Peyer's patch (tissue), 4 donors: Measurements from ENCODE around the gene TMEM170A. TPM values are rescaled to one million over a fixed set of nuclear protein-coding genes. Genes with fewer than 3 reads are reported as not detected.

Experiments
- DNase-seq, 3 donors: peaks; one replicate each; pipeline ENCODE4 v3.0.0-alpha.2; 2017 to 2019
- H3K27ac ChIP-seq, 4 donors: fragments of 200-600 bp; sonication (generic); one replicate each; pipeline ENCODE4 v1.5.1; 2016 to 2019
- H3K27me3 ChIP-seq, 2 donors: fragments of 200-600 bp; sonication (generic); one replicate each; pipeline ENCODE4 v1.5.1; 2019
- H3K36me3 ChIP-seq, 3 donors: fragments of 200-600 bp; sonication (generic); one replicate each; pipeline ENCODE4 v1.5.1; 2016 to 2019
- H3K4me1 ChIP-seq, 4 donors: fragments of 200-600 bp; sonication (generic); one replicate each; pipeline ENCODE4 v1.5.1; 2016 to 2019
- H3K4me3 ChIP-seq, 4 donors: fragments of 200-600 bp; sonication (generic); 1 replicate in 3 of 4; 2 replicates in 1 of 4; pipeline ENCODE4 v1.5.1; 2016 to 2019; ENCODE audit warnings: mild to moderate bottlenecking in 1 of 4
- H3K9me3 ChIP-seq, 4 donors: fragments of 200-600 bp; sonication (generic); one replicate each; pipeline ENCODE4 v1.5.1; 2016 to 2019; ENCODE audit warnings: mild to moderate bottlenecking in 1 of 4
- CTCF ChIP-seq, 6 experiments: fragments of 450-650 bp in 4 of 6; fragments of 200-600 bp in 2 of 6; sonication (generic) in 1 of 6; IDR thresholded peaks; one replicate each; pipeline ENCODE4 v1.5.1; 2017 to 2019; ENCODE audit warnings: antibody characterized with exemption in 6 of 6, mild to moderate bottlenecking in 3 of 6, moderate library complexity in 1 of 6
- POLR2A ChIP-seq, 2 donors: fragments of 450-650 bp; IDR thresholded peaks; one replicate each; pipeline ENCODE4 v1.5.1; 2017; ENCODE audit warnings: antibody characterized with exemption in 2 of 2, mild to moderate bottlenecking in 2 of 2, moderate library complexity in 2 of 2
- total RNA-seq, 4 donors: library from RNA; depleted of rRNA; stranded (reverse); fragments of >200 nt; gene quantifications; one replicate each; pipeline ENCODE4 v1.1.0, GENCODE V29; 2016

The TMEM170A gene
- total RNA-seq, 4 donors from 2014 or later = 37.1 to 95.1 (median 62.8) TPM

GRCh38 chr16:75477680-75478473 lies 13.4 kb upstream of the TMEM170A start:
- H3K27ac ChIP-seq = no peak overlapping the region
- no peaks in the 10 kb centered on the region for H3K27me3 ChIP-seq
- no peak for TF ChIP-seq POLR2A (IDR thresholded peaks at IDR 0.05)
- TF ChIP-seq CTCF (IDR thresholded peaks at IDR 0.05) = no peak
- no peaks in the 10 kb centered on the region for H3K9me3 ChIP-seq
- no peaks in the 10 kb centered on the region for H3K36me3 ChIP-seq
- no peaks in the 10 kb centered on the region for H3K4me1 ChIP-seq
- no peak for DNase-seq
- H3K4me3 ChIP-seq = no peak overlapping the region

GRCh38 chr16:75476817-75477216 lies 12.3 kb upstream of the TMEM170A start:
- Histone ChIP-seq H3K36me3 (no peaks in the 10 kb centered on the region), H3K27me3 (no peaks in the 10 kb centered on the region), H3K27ac (no peak overlapping the region), H3K4me3 (no peak overlapping the region), H3K9me3 (no peaks in the 10 kb centered on the region), H3K4me1 (no peaks in the 10 kb centered on the region)
- TF ChIP-seq CTCF (IDR thresholded peaks at IDR 0.05) (no peak), POLR2A (IDR thresholded peaks at IDR 0.05) (no peak)
- no peak for DNase-seq

- Histone ChIP-seq H3K4me3 (no peak overlapping the region), H3K27me3 (no peaks in the 10 kb centered on the region), H3K27ac (no peak overlapping the region), H3K4me1 (no peaks in the 10 kb centered on the region), H3K36me3 (no peaks in the 10 kb centered on the region), H3K9me3 (no peaks in the 10 kb centered on the region)
- TF ChIP-seq POLR2A (IDR thresholded peaks at IDR 0.05) = no peak
- no peak for TF ChIP-seq CTCF (IDR thresholded peaks at IDR 0.05)
- no peak for DNase-seq
These were observed 10.9 kb upstream of the TMEM170A start for GRCh38 chr16:75475420-75475847.

GRCh38 chr16:75472908-75473877 lies 8.7 kb upstream of the TMEM170A start:
- Histone ChIP-seq H3K27me3 (no peaks in the 10 kb centered on the region), H3K27ac (no peak overlapping the region), H3K9me3 (no peaks in the 10 kb centered on the region), H3K4me1 (no peaks in the 10 kb centered on the region), H3K36me3 (no peaks in the 10 kb centered on the region), H3K4me3 (no peak overlapping the region)
- no peak for TF ChIP-seq POLR2A (IDR thresholded peaks at IDR 0.05)
- no peak for TF ChIP-seq CTCF (IDR thresholded peaks at IDR 0.05)
- DNase-seq = no peak

GRCh38 chr16:75471723-75472633 lies 7.5 kb upstream of the TMEM170A start:
- TF ChIP-seq POLR2A (IDR thresholded peaks at IDR 0.05) (no peak), CTCF (IDR thresholded peaks at IDR 0.05) (peak; percentile 32 to 89 (median 76))
- DNase-seq = peak in 2 of 3 donors; percentile 38 to 82
- Histone ChIP-seq H3K9me3 (no peaks in the 10 kb centered on the region), H3K4me3 (no peak overlapping the region), H3K4me1 (no peaks in the 10 kb centered on the region), H3K27me3 (no peaks in the 10 kb centered on the region), H3K27ac (no peak overlapping the region), H3K36me3 (no peaks in the 10 kb centered on the region)
